Measurements from ENCODE around the gene VPS13D. TPM values are rescaled to one million over a fixed set of nuclear protein-coding genes. Genes with fewer than 3 reads are reported as not detected.

VPS13D gene
- total RNA-seq, 4 donors from 2014 or later: 60.9 to 91.6 (median 71.6) TPM

DNA sequence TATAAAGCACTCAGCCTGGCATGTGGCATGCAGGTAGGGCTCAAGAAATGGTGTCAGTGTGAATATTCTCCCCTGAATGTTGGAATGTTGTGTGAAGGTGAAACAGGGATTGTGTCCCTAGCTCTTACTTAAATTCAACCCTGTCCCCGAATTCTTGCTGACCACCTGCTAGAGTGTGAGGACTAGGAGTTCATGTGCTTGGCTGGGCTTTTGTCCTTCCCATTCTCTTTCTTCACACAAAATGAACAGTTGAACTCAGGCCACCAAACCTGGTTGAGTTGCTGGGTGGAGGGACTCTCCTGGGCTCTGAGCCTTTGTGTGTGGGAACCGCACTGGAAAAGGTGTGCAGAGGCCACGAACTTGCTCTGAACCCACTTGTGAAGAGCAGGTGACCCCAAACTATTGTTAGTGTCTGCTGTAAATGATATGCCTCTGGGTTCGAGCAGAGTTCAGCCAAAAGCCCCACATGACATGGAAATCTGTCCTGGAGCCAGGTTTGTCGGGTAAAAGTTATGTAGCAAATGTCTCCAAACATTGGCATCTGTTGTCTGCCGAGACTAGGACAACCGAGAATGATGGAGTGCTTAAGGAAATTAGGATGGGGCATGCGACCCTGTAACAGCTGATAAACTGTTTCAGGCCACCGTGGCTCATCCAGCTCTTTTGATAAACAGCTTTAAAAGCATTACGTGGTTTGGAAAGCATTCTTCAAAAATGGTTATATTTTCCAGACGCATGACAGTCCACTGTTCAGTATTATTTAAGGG lies 243.9 kb downstream of the VPS13D start:
- in situ Hi-C loops (cut with MboI; ENCODE audit: low sequenced_read_pairs in 4 of 4) (loop anchor here in 1 of 4 donors (5.0 kb wide), 1 partner anchor 134 kb away; no protein-coding TSS in a partner anchor), intact Hi-C loops (cut with DNase I; ENCODE audit: low total_unique reads) (loop anchor here (2.0 kb wide), 1 partner anchor 15 kb away; no protein-coding TSS in a partner anchor)
- TF ChIP-seq, protein P1, sequence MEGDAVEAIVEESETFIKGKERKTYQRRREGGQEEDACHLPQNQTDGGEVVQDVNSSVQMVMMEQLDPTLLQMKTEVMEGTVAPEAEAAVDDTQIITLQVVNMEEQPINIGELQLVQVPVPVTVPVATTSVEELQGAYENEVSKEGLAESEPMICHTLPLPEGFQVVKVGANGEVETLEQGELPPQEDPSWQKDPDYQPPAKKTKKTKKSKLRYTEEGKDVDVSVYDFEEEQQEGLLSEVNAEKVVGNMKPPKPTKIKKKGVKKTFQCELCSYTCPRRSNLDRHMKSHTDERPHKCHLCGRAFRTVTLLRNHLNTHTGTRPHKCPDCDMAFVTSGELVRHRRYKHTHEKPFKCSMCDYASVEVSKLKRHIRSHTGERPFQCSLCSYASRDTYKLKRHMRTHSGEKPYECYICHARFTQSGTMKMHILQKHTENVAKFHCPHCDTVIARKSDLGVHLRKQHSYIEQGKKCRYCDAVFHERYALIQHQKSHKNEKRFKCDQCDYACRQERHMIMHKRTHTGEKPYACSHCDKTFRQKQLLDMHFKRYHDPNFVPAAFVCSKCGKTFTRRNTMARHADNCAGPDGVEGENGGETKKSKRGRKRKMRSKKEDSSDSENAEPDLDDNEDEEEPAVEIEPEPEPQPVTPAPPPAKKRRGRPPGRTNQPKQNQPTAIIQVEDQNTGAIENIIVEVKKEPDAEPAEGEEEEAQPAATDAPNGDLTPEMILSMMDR (IDR thresholded peaks at IDR 0.05 in 4 of 5, conservative IDR thresholded peaks at IDR 0.05 in 1 of 5): no peak
- TF ChIP-seq POLR2A (IDR thresholded peaks at IDR 0.05): no peak
- Histone ChIP-seq H3K27me3 (no peaks in the 10 kb centered on the region), H3K4me3 (no peak overlapping the region), H3K27ac (peak overlapping the region; percentile 72 to 88 (median 82)), H3K36me3 (no peaks in the 10 kb centered on the region), H3K4me1 (peaks cover 73 to 96% of the 10 kb centered on the region in 2 donors), H3K9me3 (no peaks in the 10 kb centered on the region)
- peak; percentile 6 to 73 for ATAC-seq
- peak in 1 of 2 donors; percentile 88 for DNase-seq

DNA sequence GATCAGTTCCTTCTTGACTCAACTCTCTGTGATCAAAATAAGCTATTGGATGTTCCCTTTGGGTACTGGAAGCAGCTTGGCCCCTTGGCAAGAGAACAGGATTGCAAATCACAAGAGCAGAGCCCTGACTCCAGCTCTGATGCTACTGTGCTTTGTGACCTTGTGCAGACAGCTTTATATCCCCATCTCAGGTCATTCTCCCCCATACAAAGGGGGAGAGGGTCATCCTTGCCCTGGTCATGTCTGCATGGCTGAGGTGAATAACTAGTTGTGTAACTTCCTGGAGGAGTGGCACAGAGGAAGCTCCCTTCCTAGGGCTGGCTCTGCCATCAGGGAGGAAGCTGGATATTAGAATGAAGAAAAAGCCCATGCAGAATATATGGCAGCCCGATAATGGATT lies 245.3 kb downstream of the VPS13D start:
- Histone ChIP-seq H3K9me3 (no peaks in the 10 kb centered on the region), H3K4me1 (peaks cover 75 to 99% of the 10 kb centered on the region in 2 donors), H3K36me3 (no peaks in the 10 kb centered on the region), H3K27ac (peak overlapping the region; percentile 72 to 88 (median 82)), H3K27me3 (no peaks in the 10 kb centered on the region), H3K4me3 (no peak overlapping the region)
- no peak for TF ChIP-seq POLR2A (IDR thresholded peaks at IDR 0.05)
- TF ChIP-seq, protein P1 (IDR thresholded peaks at IDR 0.05 in 4 of 5, conservative IDR thresholded peaks at IDR 0.05 in 1 of 5): no peak
- intact Hi-C loops (cut with DNase I; ENCODE audit: low total_unique reads) (no loop called here), in situ Hi-C loops (cut with MboI; ENCODE audit: low sequenced_read_pairs in 4 of 4) (no loop called here)
- DNase-seq (peak in 1 of 2 donors; percentile 49), ATAC-seq (peak in 1 of 2 donors; percentile 11)

DNA sequence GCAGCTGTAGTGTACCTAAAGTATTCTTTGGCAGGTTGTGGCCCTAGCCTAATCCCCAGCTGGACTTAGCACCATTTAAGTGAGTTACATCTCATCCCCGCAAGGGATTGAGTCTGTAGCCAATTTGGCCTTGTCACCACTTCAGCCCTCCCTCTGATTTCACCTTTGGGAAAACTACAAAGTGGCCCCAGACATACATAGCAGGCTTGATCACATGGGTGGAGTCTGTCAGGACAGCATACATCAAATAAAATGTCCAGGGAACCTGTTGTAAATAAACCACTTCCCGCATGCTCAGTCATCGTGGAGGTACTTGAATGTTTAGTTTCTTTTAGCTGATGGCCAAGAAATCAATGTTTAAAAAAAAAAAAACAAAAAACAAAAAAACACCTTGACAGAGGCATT lies 245.7 kb downstream of the VPS13D start:
- Histone ChIP-seq H3K27ac (peak overlapping the region; percentile 72 to 88 (median 82)), H3K4me3 (no peak overlapping the region), H3K27me3 (no peaks in the 10 kb centered on the region), H3K4me1 (peaks cover 80 to 99% of the 10 kb centered on the region in 2 donors), H3K36me3 (no peaks in the 10 kb centered on the region), H3K9me3 (no peaks in the 10 kb centered on the region)
- in situ Hi-C loops (cut with MboI; ENCODE audit: low sequenced_read_pairs in 4 of 4) (no loop called here), intact Hi-C loops (cut with DNase I; ENCODE audit: low total_unique reads) (no loop called here)
- ATAC-seq: peak in 1 of 2 donors; percentile 45
- peak in 1 of 2 donors; percentile 75 for DNase-seq
- no peak for TF ChIP-seq POLR2A (IDR thresholded peaks at IDR 0.05)
- TF ChIP-seq, protein P1 (IDR thresholded peaks at IDR 0.05 in 4 of 5, conservative IDR thresholded peaks at IDR 0.05 in 1 of 5): no peak

DNA sequence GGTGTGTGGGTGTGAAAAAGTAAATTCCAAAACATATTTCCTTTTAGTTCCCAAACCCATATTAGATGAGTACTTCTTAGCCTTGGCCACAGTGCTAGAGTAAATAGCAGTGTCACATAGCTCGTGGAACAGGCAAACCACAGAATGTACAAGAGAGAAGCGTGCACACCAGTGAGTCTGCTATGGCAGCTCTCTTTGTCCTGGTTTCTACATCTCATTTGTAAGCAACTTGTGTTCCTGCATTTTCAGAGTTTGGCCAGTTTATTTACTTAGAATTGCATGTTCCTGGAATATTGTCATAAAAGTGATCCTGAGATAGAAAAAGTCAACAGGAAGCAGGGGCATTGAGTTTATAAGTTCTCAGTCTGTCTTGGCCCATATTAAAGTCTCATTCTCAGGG lies 246.1 kb downstream of the VPS13D start:
- H3K27me3 ChIP-seq: no peaks in the 10 kb centered on the region
- H3K27ac ChIP-seq: peak overlapping the region; percentile 72 to 88 (median 82)
- TF ChIP-seq, protein P1 (IDR thresholded peaks at IDR 0.05 in 4 of 5, conservative IDR thresholded peaks at IDR 0.05 in 1 of 5): no peak
- TF ChIP-seq POLR2A (IDR thresholded peaks at IDR 0.05): no peak
- H3K9me3 ChIP-seq: no peaks in the 10 kb centered on the region
- in situ Hi-C loops (cut with MboI; ENCODE audit: low sequenced_read_pairs in 4 of 4): no loop called here
- intact Hi-C loops (cut with DNase I; ENCODE audit: low total_unique reads): no loop called here
- H3K4me1 ChIP-seq: peaks cover 84 to 99% of the 10 kb centered on the region in 2 donors
- H3K4me3 ChIP-seq: no peak overlapping the region
- H3K36me3 ChIP-seq: no peaks in the 10 kb centered on the region
- ATAC-seq (peak; percentile 26 to 67), DNase-seq (peak; percentile 50 to 73)
